ENCODE results near the gene RAB4A. TPM values are rescaled to one million over a fixed set of nuclear protein-coding genes. Genes with fewer than 3 reads are reported as not detected.

Gene RAB4A
- total RNA-seq, 1 experiment from 2014 or later, result 66.7 TPM

DNA sequence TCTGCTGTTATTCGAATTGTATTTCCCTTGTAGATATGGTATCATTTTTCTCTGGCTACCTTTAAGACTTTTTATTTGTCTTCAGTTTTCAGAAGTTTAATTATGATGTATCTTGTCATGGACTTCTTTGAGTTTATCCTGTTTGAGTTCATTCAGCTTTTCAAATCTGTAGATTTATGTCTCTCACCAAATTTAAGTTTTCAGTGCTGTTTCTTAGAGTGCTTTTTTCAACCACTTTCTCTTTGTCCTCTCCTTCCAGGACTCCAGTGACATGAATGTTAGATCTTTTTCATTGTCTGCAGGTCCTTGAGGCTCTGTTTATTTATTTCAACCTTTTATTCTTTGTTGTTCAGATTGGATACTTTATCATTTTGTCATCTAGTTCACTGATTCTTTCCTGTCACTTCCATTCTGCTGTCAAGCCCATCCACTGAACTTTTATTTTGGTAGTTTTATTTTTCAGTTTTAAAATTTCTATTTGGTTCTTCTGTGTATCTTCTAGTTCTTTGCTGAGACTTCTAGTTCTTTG is 11.4 kb downstream of the RAB4A start:
- H4K20me1 ChIP-seq (ENCODE audit: control insufficient read depth, insufficient read depth, insufficient read length), result no peaks in the 10 kb centered on the region
- no CpG with 5 or more reads among the region's 1 CpG for WGBS (ENCODE audit: extremely low coverage, insufficient read length, low lambda C conversion rate)
- no peaks in the 10 kb centered on the region for H3K23me2 ChIP-seq (ENCODE audit: insufficient read length, low read depth, low read length, poor library complexity, severe bottlenecking)

More for the DNA sequence above, 11.4 kb downstream of the RAB4A start:
- H3K56ac ChIP-seq (ENCODE audit: insufficient read length, low read depth, low read length), result no peak overlapping the region
- H3K14ac ChIP-seq (ENCODE audit: insufficient read depth, low read length), result no peak overlapping the region
- no peak overlapping the region for H2BK12ac ChIP-seq (ENCODE audit: insufficient read length, low read depth, low read length)
- no peak overlapping the region for H4K91ac ChIP-seq (ENCODE audit: insufficient read length, low read depth, low read length)
- H3K9ac ChIP-seq (ENCODE audit: extremely low read depth, insufficient read length, low read length), result no peak overlapping the region
- H2BK15ac ChIP-seq (ENCODE audit: low read depth, low read length), result no peak overlapping the region
- no peak overlapping the region for H3K18ac ChIP-seq (ENCODE audit: insufficient read length, low read depth, low read length)
- no peak overlapping the region for H2BK20ac ChIP-seq (ENCODE audit: low read depth, low read length, poor library complexity, severe bottlenecking)
- TF ChIP-seq, protein P1, sequence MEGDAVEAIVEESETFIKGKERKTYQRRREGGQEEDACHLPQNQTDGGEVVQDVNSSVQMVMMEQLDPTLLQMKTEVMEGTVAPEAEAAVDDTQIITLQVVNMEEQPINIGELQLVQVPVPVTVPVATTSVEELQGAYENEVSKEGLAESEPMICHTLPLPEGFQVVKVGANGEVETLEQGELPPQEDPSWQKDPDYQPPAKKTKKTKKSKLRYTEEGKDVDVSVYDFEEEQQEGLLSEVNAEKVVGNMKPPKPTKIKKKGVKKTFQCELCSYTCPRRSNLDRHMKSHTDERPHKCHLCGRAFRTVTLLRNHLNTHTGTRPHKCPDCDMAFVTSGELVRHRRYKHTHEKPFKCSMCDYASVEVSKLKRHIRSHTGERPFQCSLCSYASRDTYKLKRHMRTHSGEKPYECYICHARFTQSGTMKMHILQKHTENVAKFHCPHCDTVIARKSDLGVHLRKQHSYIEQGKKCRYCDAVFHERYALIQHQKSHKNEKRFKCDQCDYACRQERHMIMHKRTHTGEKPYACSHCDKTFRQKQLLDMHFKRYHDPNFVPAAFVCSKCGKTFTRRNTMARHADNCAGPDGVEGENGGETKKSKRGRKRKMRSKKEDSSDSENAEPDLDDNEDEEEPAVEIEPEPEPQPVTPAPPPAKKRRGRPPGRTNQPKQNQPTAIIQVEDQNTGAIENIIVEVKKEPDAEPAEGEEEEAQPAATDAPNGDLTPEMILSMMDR (conservative IDR thresholded peaks at IDR 0.05), result no peak
- Mint-ChIP-seq H3K27ac (no peak overlapping the region), H3K27me3 (ENCODE audit: low read depth) (no peaks in the 10 kb centered on the region), H3K9me3 (no peaks in the 10 kb centered on the region), H3K36me3 (ENCODE audit: insufficient read depth in 1 of 3, low read depth in 3 of 3) (no peaks in the 10 kb centered on the region), H3K4me3 (no peak overlapping the region), H3K4me1 (peaks cover 10 to 12% of the 10 kb centered on the region in 2 experiments)
- no peak overlapping the region for H3K27ac ChIP-seq (ENCODE audit: insufficient read length, low read depth, low read length)
- H4K8ac ChIP-seq (replicated peaks; ENCODE audit: insufficient read length, low read depth, low read length), result no peak overlapping the region
- H3K27me3 ChIP-seq (ENCODE audit: insufficient read depth, low read length), result no peaks in the 10 kb centered on the region
- peaks cover 13% of the 10 kb centered on the region; the same call in 1 of the 2 replicates for H3K79me2 ChIP-seq (ENCODE audit: insufficient read depth, low read length)
- H3K4me2 ChIP-seq (ENCODE audit: insufficient read depth, insufficient read length, low read length), result no peak overlapping the region
- H2BK120ac ChIP-seq (ENCODE audit: low read depth, low read length, poor library complexity, severe bottlenecking), result no peak overlapping the region
- peaks cover 9% of the 10 kb centered on the region for H3K79me1 ChIP-seq (ENCODE audit: insufficient read depth, low read depth, low read length, poor library complexity, severe bottlenecking)
- H3K4ac ChIP-seq (ENCODE audit: low read depth, low read length), result no peak overlapping the region
- H2BK5ac ChIP-seq (ENCODE audit: insufficient read length, low read length), result no peak overlapping the region
- no peak overlapping the region for H2AFZ ChIP-seq (ENCODE audit: low read length)
- H4K5ac ChIP-seq (ENCODE audit: insufficient read length, low read depth, low read length), result no peak overlapping the region
- H3K4me1 ChIP-seq (ENCODE audit: insufficient read depth, low read length), result peaks cover 2% of the 10 kb centered on the region; the same call in 1 of the 2 replicates
- no peaks in the 10 kb centered on the region for H3K9me3 ChIP-seq (ENCODE audit: control insufficient read depth, low read depth, low read length)
- no peak for DNase-seq
- H2AK5ac ChIP-seq (ENCODE audit: insufficient read length, low read length), result no peak overlapping the region
- H3T11ph ChIP-seq (ENCODE audit: low read length), result no peak overlapping the region
- no peak overlapping the region for H3K23ac ChIP-seq (ENCODE audit: insufficient read length, low read depth, low read length)
